SK-N-SH treated with all-trans-retinoic acid at 6 μM for 48 hours (cell line): ENCODE data around the gene TCFL5.

Source experiments
- ATAC-seq: fragments of 200-7000 bp; cut with Tn5 transposase; 3 replicates; pipeline ENCODE4 v1.9.1; 2020; ENCODE audit warnings: mild to moderate bottlenecking, moderate library complexity
- CSDC2 ChIP-seq: fragments of 250-450 bp; sonication (Bioruptor Pico); IDR thresholded peaks from 2 replicates; pipeline ENCODE4 v1.5.0; 2020; ENCODE audit warnings: mild to moderate bottlenecking, moderate library complexity
- ESRRG ChIP-seq: fragments of 250-450 bp; sonication (Bioruptor Pico); IDR thresholded peaks from 2 replicates; pipeline ENCODE4 v1.6.1; 2021; ENCODE audit warnings: mild to moderate bottlenecking
- GLIS3 ChIP-seq: fragments of 250-450 bp; sonication (Bioruptor Pico); IDR thresholded peaks from 2 replicates; pipeline ENCODE4 v1.5.0; 2020; ENCODE audit warnings: mild to moderate bottlenecking, moderate library complexity
- OSR1 ChIP-seq: fragments of 250-450 bp; sonication (Bioruptor Pico); IDR thresholded peaks from 2 replicates; pipeline ENCODE4 v1.8.0; 2022; ENCODE audit warnings: moderate library complexity, mild to moderate bottlenecking, inconsistent platforms
- PPARA ChIP-seq: fragments of 250-450 bp; sonication (Bioruptor Pico); IDR thresholded peaks from 2 replicates; pipeline ENCODE4 v1.5.0; 2020; ENCODE audit warnings: mild to moderate bottlenecking, borderline replicate concordance
- RARB ChIP-seq: fragments of 250-450 bp; sonication (Bioruptor Pico); IDR thresholded peaks from 2 replicates; pipeline ENCODE4 v1.8.0; 2021; ENCODE audit warnings: mild to moderate bottlenecking, moderate library complexity
- SNAI2 ChIP-seq: fragments of 250-450 bp; sonication (Bioruptor Pico); IDR thresholded peaks from 2 replicates; pipeline ENCODE4 v1.5.0; 2020; ENCODE audit warnings: mild to moderate bottlenecking, moderate library complexity
- TCF4 ChIP-seq: fragments of 250-450 bp; sonication (Bioruptor Pico); IDR thresholded peaks from 2 replicates; pipeline ENCODE4 v1.8.0; 2021; ENCODE audit warnings: mild to moderate bottlenecking, moderate library complexity, borderline replicate concordance
- TOX ChIP-seq: fragments of 250-450 bp; sonication (Bioruptor Pico); IDR thresholded peaks from 2 replicates; pipeline ENCODE4 v1.8.0; 2021; ENCODE audit warnings: mild to moderate bottlenecking, moderate library complexity, borderline replicate concordance
- ZC3H10 ChIP-seq: fragments of 250-450 bp; sonication (Bioruptor Pico); IDR thresholded peaks from 2 replicates; pipeline ENCODE4 v1.5.1; 2021; ENCODE audit warnings: mild to moderate bottlenecking, moderate library complexity
- ZFP3 ChIP-seq: fragments of 250-450 bp; sonication (Bioruptor Pico); IDR thresholded peaks from 2 replicates; pipeline ENCODE4 v1.5.0; 2020; ENCODE audit warnings: mild to moderate bottlenecking, moderate library complexity
- ZFP30 ChIP-seq: fragments of 450-650 bp; formaldehyde crosslinking; IDR thresholded peaks from 2 replicates; pipeline ENCODE4 v1.5.0; 2022; ENCODE audit warnings: mild to moderate bottlenecking, moderate library complexity
- ZNF565 ChIP-seq: fragments of 450-650 bp; formaldehyde crosslinking; conservative IDR thresholded peaks from 2 replicates; pipeline ENCODE4 v1.5.0; 2020; ENCODE audit warnings: low read depth, mild to moderate bottlenecking, moderate library complexity
- ZNF8 ChIP-seq: fragments of 450-650 bp; formaldehyde crosslinking; IDR thresholded peaks from 2 replicates; pipeline ENCODE4 v1.5.0; 2020; ENCODE audit warnings: mild to moderate bottlenecking, moderate library complexity
- TF ChIP-seq, protein P1 (sequence below): fragments of 250-450 bp; sonication (Bioruptor Pico); IDR thresholded peaks from 2 replicates; pipeline ENCODE4 v1.5.1; 2021; ENCODE audit warnings: mild to moderate bottlenecking, moderate library complexity
- TF ChIP-seq, protein P2 (sequence below): fragments of 250-450 bp; sonication (Bioruptor Pico); IDR thresholded peaks from 2 replicates; pipeline ENCODE4 v1.8.0; 2021; ENCODE audit warnings: low read depth, mild to moderate bottlenecking, moderate library complexity, borderline replicate concordance
- TF ChIP-seq, protein P3 (sequence below): fragments of 250-450 bp; sonication (Bioruptor Pico); IDR thresholded peaks from 2 replicates; pipeline ENCODE4 v1.8.0; 2020; ENCODE audit warnings: mild to moderate bottlenecking, moderate library complexity, borderline replicate concordance
- TF ChIP-seq, protein P4 (sequence below): fragments of 250-450 bp; sonication (Bioruptor Pico); IDR thresholded peaks from 2 replicates; pipeline ENCODE4 v1.5.0; 2020; ENCODE audit warnings: mild to moderate bottlenecking, moderate library complexity
- TF ChIP-seq, protein P5 (sequence below): fragments of 250-450 bp; sonication (Bioruptor Pico); IDR thresholded peaks from 2 replicates; pipeline ENCODE4 v1.5.1; 2020; ENCODE audit warnings: low read depth, mild to moderate bottlenecking, moderate library complexity

TCFL5 gene

DNA sequence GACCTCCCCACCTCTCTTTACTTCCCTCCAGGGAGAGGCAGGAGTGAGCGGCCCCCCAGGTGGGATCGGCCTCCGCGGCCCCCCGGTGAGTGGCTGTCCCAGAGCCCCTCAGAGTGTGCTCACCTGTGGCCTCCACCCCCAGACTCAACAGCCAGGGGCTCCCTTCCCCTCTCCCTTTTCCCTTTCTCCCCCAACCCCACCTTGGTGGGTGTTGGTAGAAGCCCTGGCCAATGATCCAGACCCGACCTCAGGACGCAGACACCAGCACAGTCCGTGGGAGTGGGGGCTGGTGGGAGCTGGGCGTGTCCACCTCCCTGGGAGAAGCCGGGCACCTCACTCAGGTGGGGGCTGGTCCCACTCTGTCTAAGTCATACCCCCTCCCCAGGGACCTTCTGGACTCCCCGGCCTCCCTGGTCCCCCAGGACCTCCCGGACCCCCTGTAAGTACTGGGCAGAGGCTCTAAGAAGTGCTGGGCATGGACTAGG lies 39.9 kb downstream of the TCFL5 start (continued):
- TF ChIP-seq, protein P1, sequence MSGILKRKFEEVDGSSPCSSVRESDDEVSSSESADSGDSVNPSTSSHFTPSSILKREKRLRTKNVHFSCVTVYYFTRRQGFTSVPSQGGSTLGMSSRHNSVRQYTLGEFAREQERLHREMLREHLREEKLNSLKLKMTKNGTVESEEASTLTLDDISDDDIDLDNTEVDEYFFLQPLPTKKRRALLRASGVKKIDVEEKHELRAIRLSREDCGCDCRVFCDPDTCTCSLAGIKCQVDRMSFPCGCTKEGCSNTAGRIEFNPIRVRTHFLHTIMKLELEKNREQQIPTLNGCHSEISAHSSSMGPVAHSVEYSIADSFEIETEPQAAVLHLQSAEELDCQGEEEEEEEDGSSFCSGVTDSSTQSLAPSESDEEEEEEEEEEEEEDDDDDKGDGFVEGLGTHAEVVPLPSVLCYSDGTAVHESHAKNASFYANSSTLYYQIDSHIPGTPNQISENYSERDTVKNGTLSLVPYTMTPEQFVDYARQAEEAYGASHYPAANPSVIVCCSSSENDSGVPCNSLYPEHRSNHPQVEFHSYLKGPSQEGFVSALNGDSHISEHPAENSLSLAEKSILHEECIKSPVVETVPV (CRISPR knock-in tag) = no peak
- TF ChIP-seq ZC3H10 (CRISPR knock-in tag) = no peak
- no peak for TF ChIP-seq ZFP30 (CRISPR knock-in tag)
- no peak for TF ChIP-seq RARB (CRISPR knock-in tag)
- TF ChIP-seq TCF4 (CRISPR knock-in tag) = no peak
- TF ChIP-seq, protein P2, sequence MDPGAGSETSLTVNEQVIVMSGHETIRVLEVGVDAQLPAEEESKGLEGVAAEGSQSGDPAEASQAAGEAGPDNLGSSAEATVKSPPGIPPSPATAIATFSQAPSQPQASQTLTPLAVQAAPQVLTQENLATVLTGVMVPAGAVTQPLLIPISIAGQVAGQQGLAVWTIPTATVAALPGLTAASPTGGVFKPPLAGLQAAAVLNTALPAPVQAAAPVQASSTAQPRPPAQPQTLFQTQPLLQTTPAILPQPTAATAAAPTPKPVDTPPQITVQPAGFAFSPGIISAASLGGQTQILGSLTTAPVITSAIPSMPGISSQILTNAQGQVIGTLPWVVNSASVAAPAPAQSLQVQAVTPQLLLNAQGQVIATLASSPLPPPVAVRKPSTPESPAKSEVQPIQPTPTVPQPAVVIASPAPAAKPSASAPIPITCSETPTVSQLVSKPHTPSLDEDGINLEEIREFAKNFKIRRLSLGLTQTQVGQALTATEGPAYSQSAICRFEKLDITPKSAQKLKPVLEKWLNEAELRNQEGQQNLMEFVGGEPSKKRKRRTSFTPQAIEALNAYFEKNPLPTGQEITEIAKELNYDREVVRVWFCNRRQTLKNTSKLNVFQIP (CRISPR knock-in tag) = no peak

DNA sequence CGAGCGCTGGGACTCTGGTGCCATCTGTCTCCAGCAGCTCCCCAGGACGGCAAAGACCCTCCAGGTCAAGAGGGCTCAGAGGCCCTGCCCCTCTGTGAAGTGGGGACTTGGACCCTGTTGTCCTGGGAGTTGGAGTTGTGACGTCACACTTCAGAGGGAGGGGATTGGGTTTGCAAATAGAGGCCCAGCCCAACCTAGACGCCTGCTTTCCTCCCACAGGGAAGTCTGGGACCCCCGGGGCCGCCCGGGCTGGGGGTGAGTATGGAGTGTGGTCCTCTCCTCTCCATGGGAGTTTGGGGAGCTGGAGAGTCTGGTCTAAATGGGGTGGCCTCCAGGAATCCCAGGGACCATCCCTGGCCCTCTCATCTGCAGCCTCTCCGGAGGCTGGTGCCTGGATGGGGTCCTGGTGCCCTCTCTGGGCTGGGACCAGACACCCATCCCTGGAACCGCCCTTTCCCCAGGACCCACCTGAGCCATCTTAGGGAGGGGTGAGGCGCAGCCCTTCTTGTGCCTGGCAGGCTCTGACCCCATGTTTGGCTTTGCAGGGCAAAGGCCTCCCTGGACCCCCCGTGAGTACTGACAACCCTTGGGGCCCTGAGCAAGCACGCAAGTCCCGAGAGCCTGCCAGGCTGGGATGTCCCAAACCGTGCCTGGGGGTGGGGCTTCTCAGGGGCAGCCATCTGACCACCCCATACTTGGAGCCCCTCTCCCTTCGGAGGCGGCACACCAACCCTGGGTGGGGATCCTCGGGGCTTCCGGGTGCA lies 40.5 kb downstream of the TCFL5 start:
- no peak for TF ChIP-seq TOX (CRISPR knock-in tag)
- TF ChIP-seq, all 23 proteins: peak for 0

DNA sequence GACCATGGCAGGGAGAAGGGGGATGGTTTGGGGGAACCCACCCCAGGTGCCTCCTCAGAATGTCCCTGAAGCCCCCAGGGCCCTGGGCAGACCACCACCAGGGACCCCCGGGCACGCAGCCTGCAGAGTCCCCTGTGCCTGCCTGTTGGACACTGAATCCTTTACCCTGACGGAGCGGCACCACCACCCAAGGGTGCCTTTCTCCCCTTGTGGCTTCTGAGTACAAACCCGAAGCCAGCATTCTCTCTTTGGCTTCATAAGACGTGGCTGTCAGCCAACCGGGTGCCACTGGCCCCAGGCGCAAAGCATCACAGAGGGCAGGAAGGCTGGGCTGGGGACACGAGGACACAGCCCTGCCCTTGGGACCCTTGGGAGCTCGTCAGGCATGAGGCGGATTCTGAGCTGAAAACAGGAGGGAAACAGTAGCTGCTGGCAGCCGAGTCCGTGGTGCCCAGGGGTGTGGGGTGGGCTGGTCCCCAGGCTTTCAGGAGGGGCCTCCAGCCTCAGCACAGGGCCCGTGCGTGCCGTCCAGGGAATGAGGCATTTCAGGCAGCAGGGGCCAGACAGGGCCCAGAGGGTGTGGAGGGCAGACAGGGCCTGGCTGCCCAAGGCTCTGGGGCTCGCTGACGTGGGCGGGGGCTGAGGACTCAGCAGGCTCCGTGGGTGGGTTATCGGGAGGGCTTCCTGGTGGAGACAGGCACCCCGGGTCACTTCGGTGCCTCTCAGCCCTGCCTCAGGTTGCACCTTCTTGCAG lies 41.2 kb downstream of the TCFL5 start:
- TF ChIP-seq TCF4 (CRISPR knock-in tag) (no peak), ZNF565 (CRISPR knock-in tag) (no peak), ZFP3 (CRISPR knock-in tag) (no peak), OSR1 (CRISPR knock-in tag) (no peak), SNAI2 (CRISPR knock-in tag) (no peak), CSDC2 (CRISPR knock-in tag) (no peak), ZC3H10 (CRISPR knock-in tag) (no peak), PPARA (CRISPR knock-in tag) (no peak), RARB (CRISPR knock-in tag) (no peak), TOX (CRISPR knock-in tag) (no peak)
- TF ChIP-seq, protein P3, sequence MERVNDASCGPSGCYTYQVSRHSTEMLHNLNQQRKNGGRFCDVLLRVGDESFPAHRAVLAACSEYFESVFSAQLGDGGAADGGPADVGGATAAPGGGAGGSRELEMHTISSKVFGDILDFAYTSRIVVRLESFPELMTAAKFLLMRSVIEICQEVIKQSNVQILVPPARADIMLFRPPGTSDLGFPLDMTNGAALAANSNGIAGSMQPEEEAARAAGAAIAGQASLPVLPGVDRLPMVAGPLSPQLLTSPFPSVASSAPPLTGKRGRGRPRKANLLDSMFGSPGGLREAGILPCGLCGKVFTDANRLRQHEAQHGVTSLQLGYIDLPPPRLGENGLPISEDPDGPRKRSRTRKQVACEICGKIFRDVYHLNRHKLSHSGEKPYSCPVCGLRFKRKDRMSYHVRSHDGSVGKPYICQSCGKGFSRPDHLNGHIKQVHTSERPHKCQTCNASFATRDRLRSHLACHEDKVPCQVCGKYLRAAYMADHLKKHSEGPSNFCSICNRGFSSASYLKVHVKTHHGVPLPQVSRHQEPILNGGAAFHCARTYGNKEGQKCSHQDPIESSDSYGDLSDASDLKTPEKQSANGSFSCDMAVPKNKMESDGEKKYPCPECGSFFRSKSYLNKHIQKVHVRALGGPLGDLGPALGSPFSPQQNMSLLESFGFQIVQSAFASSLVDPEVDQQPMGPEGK (CRISPR knock-in tag) = no peak
- TF ChIP-seq, protein P2 (CRISPR knock-in tag) = no peak
- TF ChIP-seq, protein P1 (CRISPR knock-in tag) = no peak
- TF ChIP-seq, all 23 proteins: peak for 0
- ATAC-seq = no peak

More for the DNA sequence above, 40.5 kb downstream of the TCFL5 start:
- ATAC-seq = no peak

DNA sequence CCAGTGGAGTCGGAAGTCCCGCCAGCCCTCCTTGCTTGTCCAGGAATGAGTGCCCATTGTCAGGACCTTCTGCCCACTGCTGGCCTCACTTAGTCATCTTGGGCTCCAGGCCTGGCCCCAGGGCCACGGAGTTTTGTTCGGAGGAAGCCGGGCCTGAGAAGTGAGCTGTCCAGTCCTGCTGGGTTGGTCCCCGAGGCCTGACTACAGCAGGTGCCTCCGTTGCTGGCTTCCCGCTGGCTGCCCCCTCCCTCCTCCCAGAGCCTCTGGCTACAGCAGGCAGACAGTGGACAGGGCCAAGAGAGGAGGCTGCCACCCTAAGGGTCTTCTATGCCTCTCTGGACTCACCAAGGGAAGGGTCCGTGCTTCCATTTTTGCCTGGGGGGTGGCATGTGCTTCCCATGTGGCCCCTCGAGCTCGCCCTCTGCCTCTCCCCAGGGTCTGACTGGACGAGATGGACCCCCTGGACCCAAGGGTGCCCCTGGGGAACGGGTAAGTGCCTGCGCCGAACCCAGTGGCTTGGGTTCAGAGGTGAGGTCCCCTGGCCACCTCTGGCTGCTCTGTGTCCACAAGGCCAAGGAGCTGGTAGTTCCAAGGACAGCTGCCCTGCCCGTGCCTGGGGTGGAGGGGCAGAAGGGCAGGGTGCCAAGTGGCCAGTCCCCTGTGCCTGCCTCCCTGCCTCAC lies 42.0 kb downstream of the TCFL5 start:
- ATAC-seq = peak; percentile 37
- TF ChIP-seq ESRRG (CRISPR knock-in tag) = no peak
- TF ChIP-seq ZFP3 (CRISPR knock-in tag) = no peak
- TF ChIP-seq, protein P4, sequence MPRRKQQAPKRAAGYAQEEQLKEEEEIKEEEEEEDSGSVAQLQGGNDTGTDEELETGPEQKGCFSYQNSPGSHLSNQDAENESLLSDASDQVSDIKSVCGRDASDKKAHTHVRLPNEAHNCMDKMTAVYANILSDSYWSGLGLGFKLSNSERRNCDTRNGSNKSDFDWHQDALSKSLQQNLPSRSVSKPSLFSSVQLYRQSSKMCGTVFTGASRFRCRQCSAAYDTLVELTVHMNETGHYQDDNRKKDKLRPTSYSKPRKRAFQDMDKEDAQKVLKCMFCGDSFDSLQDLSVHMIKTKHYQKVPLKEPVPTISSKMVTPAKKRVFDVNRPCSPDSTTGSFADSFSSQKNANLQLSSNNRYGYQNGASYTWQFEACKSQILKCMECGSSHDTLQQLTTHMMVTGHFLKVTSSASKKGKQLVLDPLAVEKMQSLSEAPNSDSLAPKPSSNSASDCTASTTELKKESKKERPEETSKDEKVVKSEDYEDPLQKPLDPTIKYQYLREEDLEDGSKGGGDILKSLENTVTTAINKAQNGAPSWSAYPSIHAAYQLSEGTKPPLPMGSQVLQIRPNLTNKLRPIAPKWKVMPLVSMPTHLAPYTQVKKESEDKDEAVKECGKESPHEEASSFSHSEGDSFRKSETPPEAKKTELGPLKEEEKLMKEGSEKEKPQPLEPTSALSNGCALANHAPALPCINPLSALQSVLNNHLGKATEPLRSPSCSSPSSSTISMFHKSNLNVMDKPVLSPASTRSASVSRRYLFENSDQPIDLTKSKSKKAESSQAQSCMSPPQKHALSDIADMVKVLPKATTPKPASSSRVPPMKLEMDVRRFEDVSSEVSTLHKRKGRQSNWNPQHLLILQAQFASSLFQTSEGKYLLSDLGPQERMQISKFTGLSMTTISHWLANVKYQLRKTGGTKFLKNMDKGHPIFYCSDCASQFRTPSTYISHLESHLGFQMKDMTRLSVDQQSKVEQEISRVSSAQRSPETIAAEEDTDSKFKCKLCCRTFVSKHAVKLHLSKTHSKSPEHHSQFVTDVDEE (CRISPR knock-in tag) = no peak
- TF ChIP-seq ZNF8 (CRISPR knock-in tag) = no peak
- TF ChIP-seq GLIS3 (CRISPR knock-in tag) = no peak
- TF ChIP-seq TOX (CRISPR knock-in tag) = no peak
- TF ChIP-seq, protein P5, sequence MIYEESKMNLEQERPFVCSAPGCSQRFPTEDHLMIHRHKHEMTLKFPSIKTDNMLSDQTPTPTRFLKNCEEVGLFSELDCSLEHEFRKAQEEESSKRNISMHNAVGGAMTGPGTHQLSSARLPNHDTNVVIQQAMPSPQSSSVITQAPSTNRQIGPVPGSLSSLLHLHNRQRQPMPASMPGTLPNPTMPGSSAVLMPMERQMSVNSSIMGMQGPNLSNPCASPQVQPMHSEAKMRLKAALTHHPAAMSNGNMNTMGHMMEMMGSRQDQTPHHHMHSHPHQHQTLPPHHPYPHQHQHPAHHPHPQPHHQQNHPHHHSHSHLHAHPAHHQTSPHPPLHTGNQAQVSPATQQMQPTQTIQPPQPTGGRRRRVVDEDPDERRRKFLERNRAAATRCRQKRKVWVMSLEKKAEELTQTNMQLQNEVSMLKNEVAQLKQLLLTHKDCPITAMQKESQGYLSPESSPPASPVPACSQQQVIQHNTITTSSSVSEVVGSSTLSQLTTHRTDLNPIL (CRISPR knock-in tag) = no peak
- TF ChIP-seq ZNF565 (CRISPR knock-in tag) = no peak
